ENCODE results near the gene MUC5AC. TPM values are rescaled to one million over a fixed set of nuclear protein-coding genes. Genes with fewer than 3 reads are reported as not detected.

Gene MUC5AC
- total RNA-seq, 4 donors from 2014 or later, result under 0.01 TPM; not detected in 1

GRCh38 chr11:1204381-1205101 is 46.8 kb downstream of the MUC5AC start:
- intact Hi-C loops (cut with DNase I), result no loop called here
- H3K9me3 ChIP-seq, result no peaks in the 10 kb centered on the region
- WGBS, result 83% methylated on average over 10 of the region's 22 CpGs
- H3K27me3 ChIP-seq, result peaks cover 0 to 44% (median 6%) of the 10 kb centered on the region in 4 donors
- H3K36me3 ChIP-seq, result no peaks in the 10 kb centered on the region
- no peak for DNase-seq (ENCODE audit: extremely low spot score)
- TF ChIP-seq POLR2A (IDR thresholded peaks at IDR 0.05; ENCODE audit: low read depth) (no peak), EP300 (IDR thresholded peaks at IDR 0.05) (no peak)
- H3K4me3 ChIP-seq, result no peak overlapping the region
- H3K27ac ChIP-seq (replicated peaks in 1 of 4), result no peak overlapping the region
- H3K4me1 ChIP-seq, result peaks cover 3 to 13% (median 9%) of the 10 kb centered on the region in 4 donors

GRCh38 chr11:1205121-1205986 is 47.6 kb downstream of the MUC5AC start:
- no peaks in the 10 kb centered on the region for H3K36me3 ChIP-seq
- peaks cover 0 to 36% (median 6%) of the 10 kb centered on the region in 4 donors for H3K27me3 ChIP-seq
- peaks cover 3 to 13% (median 9%) of the 10 kb centered on the region in 4 donors for H3K4me1 ChIP-seq
- no peak overlapping the region for H3K27ac ChIP-seq (replicated peaks in 1 of 4)
- 74% methylated on average over 34 of the region's 35 CpGs for WGBS
- intact Hi-C loops (cut with DNase I), result no loop called here
- no peak for TF ChIP-seq CTCF (IDR thresholded peaks at IDR 0.05)
- TF ChIP-seq POLR2A (IDR thresholded peaks at IDR 0.05; ENCODE audit: low read depth), result no peak
- TF ChIP-seq POLR2AphosphoS5 (IDR thresholded peaks at IDR 0.05), result no peak
- no peak for TF ChIP-seq EP300 (IDR thresholded peaks at IDR 0.05)
- H3K9me3 ChIP-seq, result no peaks in the 10 kb centered on the region
- H3K4me3 ChIP-seq, result no peak overlapping the region
- no peak for DNase-seq (ENCODE audit: extremely low spot score)

GRCh38 chr11:1205987-1206331 is 48.2 kb downstream of the MUC5AC start:
- DNase-seq (ENCODE audit: extremely low spot score), result no peak
- TF ChIP-seq EP300 (IDR thresholded peaks at IDR 0.05), result no peak
- no peak for TF ChIP-seq CTCF (IDR thresholded peaks at IDR 0.05)
- TF ChIP-seq POLR2A (IDR thresholded peaks at IDR 0.05; ENCODE audit: low read depth), result no peak
- TF ChIP-seq POLR2AphosphoS5 (IDR thresholded peaks at IDR 0.05), result no peak
- peaks cover 3 to 13% (median 9%) of the 10 kb centered on the region in 4 donors for H3K4me1 ChIP-seq
- H3K27me3 ChIP-seq, result peaks cover 0 to 30% (median 4%) of the 10 kb centered on the region in 4 donors
- no peak overlapping the region for H3K27ac ChIP-seq (replicated peaks in 1 of 4)
- WGBS, result 86% methylated on average over 8 of the region's 8 CpGs
- no peak overlapping the region for H3K4me3 ChIP-seq
- intact Hi-C loops (cut with DNase I), result no loop called here
- no peaks in the 10 kb centered on the region for H3K36me3 ChIP-seq
- H3K9me3 ChIP-seq, result peaks cover 0 to 4% (median 4%) of the 10 kb centered on the region in 4 donors

GRCh38 chr11:1206391-1207271 is 48.9 kb downstream of the MUC5AC start:
- Histone ChIP-seq H3K4me3 (no peak overlapping the region), H3K4me1 (peaks cover 3 to 13% (median 9%) of the 10 kb centered on the region in 4 donors), H3K27ac (replicated peaks in 1 of 4) (no peak overlapping the region), H3K27me3 (peaks cover 0 to 27% (median 3%) of the 10 kb centered on the region in 4 donors), H3K9me3 (peaks cover 0 to 11% (median 11%) of the 10 kb centered on the region in 4 donors), H3K36me3 (no peaks in the 10 kb centered on the region)
- no peak for TF ChIP-seq POLR2A (IDR thresholded peaks at IDR 0.05; ENCODE audit: low read depth)
- TF ChIP-seq POLR2AphosphoS5 (IDR thresholded peaks at IDR 0.05), result no peak
- TF ChIP-seq CTCF (IDR thresholded peaks at IDR 0.05), result no peak
- no peak for TF ChIP-seq EP300 (IDR thresholded peaks at IDR 0.05)
- intact Hi-C loops (cut with DNase I), result no loop called here
- DNase-seq (ENCODE audit: extremely low spot score), result no peak
- WGBS, result 90% methylated on average over 31 of the region's 38 CpGs
